Subcutaneous adipose tissue (tissue), 4 donors: Measurements from ENCODE around the gene ANK2. TPM values are rescaled to one million over a fixed set of nuclear protein-coding genes. Genes with fewer than 3 reads are reported as not detected.

Source experiments
- CTCF ChIP-seq: fragments of 450-650 bp; IDR thresholded peaks from one replicate; pipeline ENCODE4 v1.5.1; 2016; ENCODE audit warnings: low read depth, mild to moderate bottlenecking, control low read depth, antibody characterized with exemption, moderate library complexity
- total RNA-seq, 4 donors: library from RNA; depleted of rRNA; stranded (reverse); fragments of >200 nt; gene quantifications; one replicate each; pipeline ENCODE4 v1.1.0, GENCODE V29; 2016

The ANK2 gene
- total RNA-seq, 4 donors from 2014 or later: 49.4 to 119 (median 72.9) TPM

- TF ChIP-seq CTCF: no peak
These were observed 24.0 kb upstream of the ANK2 start for GRCh38 chr4:113025416-113025815.

GRCh38 chr4:113026556-113026955 is 22.9 kb upstream of the ANK2 start:
- no peak for TF ChIP-seq CTCF

GRCh38 chr4:113028074-113028473 is 21.4 kb upstream of the ANK2 start:
- TF ChIP-seq CTCF: no peak

- TF ChIP-seq CTCF: no peak
These were observed 18.2 kb upstream of the ANK2 start for GRCh38 chr4:113031212-113031611.

- TF ChIP-seq CTCF: no peak
These were observed 8.7 kb upstream of the ANK2 start for GRCh38 chr4:113040793-113041192.

GRCh38 chr4:113042502-113042901 is 7.0 kb upstream of the ANK2 start:
- no peak for TF ChIP-seq CTCF

- no peak for TF ChIP-seq CTCF
These were observed 5.9 kb upstream of the ANK2 start for GRCh38 chr4:113043591-113043990.

- no peak for TF ChIP-seq CTCF
These were observed 910 bp downstream of the ANK2 start for GRCh38 chr4:113050371-113050755.
